ENCODE results near the gene UBE2G2.

The UBE2G2 gene

GRCh38 chr21:44801468-44802395 lies at the start of gene UBE2G2:
TSS of gene UBE2G2 (minus strand) at chr21:44801820. CDS start at chr21:44801748, 72 bp downstream.
- DNase-seq (ENCODE audit: low spot score): peak; percentile 88

- DNase-seq (ENCODE audit: low spot score): no peak
These were observed 49.5 kb upstream of the UBE2G2 start for GRCh38 chr21:44850905-44851657.

- DNase-seq (ENCODE audit: low spot score): no peak
These were observed 48.7 kb upstream of the UBE2G2 start for GRCh38 chr21:44850208-44850800.

- peak; percentile 29 for DNase-seq (ENCODE audit: low spot score)
These were observed 48.1 kb upstream of the UBE2G2 start for GRCh38 chr21:44849616-44850130.

GRCh38 chr21:44848821-44849521 lies 47.4 kb upstream of the UBE2G2 start:
- no peak for DNase-seq (ENCODE audit: low spot score)

- DNase-seq (ENCODE audit: low spot score): no peak
These were observed 45.8 kb upstream of the UBE2G2 start for GRCh38 chr21:44847261-44848056.

- no peak for DNase-seq (ENCODE audit: low spot score)
These were observed 45.1 kb upstream of the UBE2G2 start for GRCh38 chr21:44846485-44847260.

- DNase-seq (ENCODE audit: low spot score): no peak
These were observed 44.5 kb upstream of the UBE2G2 start for GRCh38 chr21:44846224-44846484.

- peak; percentile 52 for DNase-seq (ENCODE audit: low spot score)
These were observed 44.0 kb upstream of the UBE2G2 start for GRCh38 chr21:44845418-44846223.

GRCh38 chr21:44844256-44844655 lies 42.6 kb upstream of the UBE2G2 start:
- no peak for DNase-seq (ENCODE audit: low spot score)

- DNase-seq (ENCODE audit: low spot score): no peak
These were observed 41.3 kb upstream of the UBE2G2 start for GRCh38 chr21:44842721-44843445.

- no peak for DNase-seq (ENCODE audit: low spot score)
These were observed 40.5 kb upstream of the UBE2G2 start for GRCh38 chr21:44842087-44842486.

- no peak for DNase-seq (ENCODE audit: low spot score)
These were observed 39.2 kb upstream of the UBE2G2 start for GRCh38 chr21:44840771-44841170.

- DNase-seq (ENCODE audit: low spot score): no peak
These were observed 37.3 kb upstream of the UBE2G2 start for GRCh38 chr21:44838951-44839350.

- DNase-seq (ENCODE audit: low spot score): no peak
These were observed 36.6 kb upstream of the UBE2G2 start for GRCh38 chr21:44838039-44838895.

GRCh38 chr21:44837537-44837936 lies 35.9 kb upstream of the UBE2G2 start:
- DNase-seq (ENCODE audit: low spot score): no peak

GRCh38 chr21:44836666-44837471 lies 35.2 kb upstream of the UBE2G2 start:
- no peak for DNase-seq (ENCODE audit: low spot score)

All from LoVo (cell line).